HepG2 (cell line): ENCODE results near the gene SYCE3. TPM values are rescaled to one million over a fixed set of nuclear protein-coding genes. Genes with fewer than 3 reads are reported as not detected.

Source experiments
- CEBPB ChIP-seq: IDR thresholded peaks from 2 replicates; pipeline ENCODE4 v1.6.1; 2011; ENCODE audit warnings: low read depth, low read length, improper control_type of control experiment, borderline replicate concordance
- FOXK1 ChIP-seq: sonication (generic); formaldehyde crosslinking; IDR thresholded peaks from 2 replicates; pipeline ENCODE4 v1.4.0; 2020; ENCODE audit warnings: low read depth, missing genetic modification reagents, borderline replicate concordance
- GABPA ChIP-seq, 2 experiments: IDR thresholded peaks; 2 replicates each; pipeline ENCODE4 v1.6.1; 2011 to 2016; ENCODE audit warnings: low read depth in 2 of 2, low read length in 1 of 2, missing biosample characterization in 1 of 2, missing genetic modification characterization in 1 of 2
- KDM5B ChIP-seq: sonication (generic); formaldehyde crosslinking; IDR thresholded peaks from 2 replicates; pipeline ENCODE4 v1.4.0; 2020; ENCODE audit warnings: missing genetic modification reagents, mild to moderate bottlenecking, borderline replicate concordance
- RXRA ChIP-seq: sonication (generic); formaldehyde crosslinking; IDR thresholded peaks from 2 replicates; pipeline ENCODE4 v1.5.1; 2020; ENCODE audit warnings: missing genetic modification reagents
- SATB2 ChIP-seq: sonication (generic); formaldehyde crosslinking; IDR thresholded peaks from 2 replicates; pipeline ENCODE4 v1.5.0; 2020; ENCODE audit warnings: missing genetic modification reagents
- SMYD3 ChIP-seq: sonication (generic); formaldehyde crosslinking; IDR thresholded peaks from 2 replicates; pipeline ENCODE4 v1.8.1; 2023; ENCODE audit warnings: mild to moderate bottlenecking, missing genetic modification reagents
- SOX6 ChIP-seq, 2 experiments: fragments of 450-650 bp in 1 of 2; sonication (generic) in 1 of 2; formaldehyde crosslinking in 1 of 2; IDR thresholded peaks; 2 replicates each; pipeline versions ENCODE4 v1.4.0 to v1.6.1; 2017 to 2020; ENCODE audit warnings: antibody characterized with exemption in 1 of 2, mild to moderate bottlenecking in 1 of 2, missing genetic modification reagents in 1 of 2
- SP1 ChIP-seq, 2 experiments: fragments of 450-650 bp in 1 of 2; sonication (generic) in 1 of 2; formaldehyde crosslinking in 1 of 2; IDR thresholded peaks; 2 replicates each; pipeline versions ENCODE4 v1.4.0 to v1.6.1; 2016 to 2020; ENCODE audit warnings: missing genetic modification reagents in 1 of 2
- SUZ12 ChIP-seq: fragments of 150-350 bp; IDR thresholded peaks from 2 replicates; pipeline ENCODE4 v1.6.1; 2014; ENCODE audit warnings: low read depth, low read length
- TBL1XR1 ChIP-seq: fragments of 150-350 bp; IDR thresholded peaks from 2 replicates; pipeline ENCODE4 v1.6.1; 2014; ENCODE audit warnings: borderline replicate concordance, low read length; ENCODE audit not compliant: partially characterized antibody
- TERF1 ChIP-seq: sonication (generic); formaldehyde crosslinking; IDR thresholded peaks from 2 replicates; pipeline ENCODE4 v1.8.0; 2022; ENCODE audit warnings: mild to moderate bottlenecking, missing genetic modification reagents, moderate library complexity
- ZC3H13 ChIP-seq: sonication (generic); formaldehyde crosslinking; IDR thresholded peaks from 2 replicates; pipeline ENCODE4 v1.8.1; 2023; ENCODE audit warnings: mild to moderate bottlenecking, missing genetic modification reagents, moderate library complexity
- ZC3H4 ChIP-seq: sonication (generic); formaldehyde crosslinking; IDR thresholded peaks from 2 replicates; pipeline ENCODE4 v1.4.0; 2020; ENCODE audit warnings: missing genetic modification reagents, borderline replicate concordance
- ZKSCAN8 ChIP-seq: IDR thresholded peaks from 2 replicates; pipeline ENCODE4 v1.6.1; 2016; ENCODE audit warnings: borderline replicate concordance, missing genetic modification reagents, missing compliant biosample characterization
- ZNF143 ChIP-seq: sonication (generic); formaldehyde crosslinking; IDR thresholded peaks from 2 replicates; pipeline ENCODE4 v1.4.0; 2020; ENCODE audit warnings: missing genetic modification reagents
- ZNF549 ChIP-seq: sonication (generic); formaldehyde crosslinking; IDR thresholded peaks from 2 replicates; pipeline ENCODE4 v1.5.0; 2020; ENCODE audit warnings: missing genetic modification reagents
- ZNF572 ChIP-seq: sonication (generic); formaldehyde crosslinking; IDR thresholded peaks from 2 replicates; pipeline ENCODE4 v1.5.1; 2020; ENCODE audit warnings: mild to moderate bottlenecking, missing genetic modification reagents
- ZNF609 ChIP-seq: sonication (generic); formaldehyde crosslinking; IDR thresholded peaks from 2 replicates; pipeline ENCODE4 v1.4.0; 2020; ENCODE audit warnings: mild to moderate bottlenecking, missing genetic modification reagents, borderline replicate concordance
- ZNF713 ChIP-seq: sonication (generic); formaldehyde crosslinking; IDR thresholded peaks from 2 replicates; pipeline ENCODE4 v1.4.0; 2020; ENCODE audit warnings: mild to moderate bottlenecking, missing genetic modification reagents
- ZNF772 ChIP-seq: sonication (generic); formaldehyde crosslinking; IDR thresholded peaks from 2 replicates; pipeline ENCODE4 v1.5.0; 2020; ENCODE audit warnings: mild to moderate bottlenecking, missing genetic modification reagents
- polyA plus RNA-seq, 8 experiments: library from polyadenylated mRNA; depleted of rRNA in 3 of 8; stranded (reverse) in 7 of 8; unstranded in 1 of 8; fragments of >200 nt; fragmentation: Illumina TruSeq in 4 of 8; extraction: Trizol in 4 of 8; gene quantifications; 2 replicates each; pipeline versions ENCODE4 v1.2.1 to v1.2.3, GENCODE V29; 2011 to 2016; ENCODE audit warnings: low read depth in 4 of 8, missing spikeins in 1 of 8, mixed read lengths in 1 of 8; ENCODE audit not compliant: insufficient read depth in 1 of 8
- total RNA-seq, 5 experiments: library from RNA; depleted of rRNA; stranded (reverse); fragments of >200 nt; fragmentation: Illumina TruSeq; extraction: Trizol; gene quantifications; 2 replicates each; pipeline ENCODE4 v1.2.3, GENCODE V29; 2016; ENCODE audit warnings: low read depth in 1 of 5
- TF ChIP-seq, protein P1 (sequence below): sonication (generic); formaldehyde crosslinking; IDR thresholded peaks from 2 replicates; pipeline ENCODE4 v1.4.0; 2020; ENCODE audit warnings: missing genetic modification reagents

The SYCE3 gene
- total and polyA plus RNA-seq, 2 of the 13 experiments (the other 11 are each of a cell fraction or from before 2014, with no cell fraction given), result not detected

DNA sequence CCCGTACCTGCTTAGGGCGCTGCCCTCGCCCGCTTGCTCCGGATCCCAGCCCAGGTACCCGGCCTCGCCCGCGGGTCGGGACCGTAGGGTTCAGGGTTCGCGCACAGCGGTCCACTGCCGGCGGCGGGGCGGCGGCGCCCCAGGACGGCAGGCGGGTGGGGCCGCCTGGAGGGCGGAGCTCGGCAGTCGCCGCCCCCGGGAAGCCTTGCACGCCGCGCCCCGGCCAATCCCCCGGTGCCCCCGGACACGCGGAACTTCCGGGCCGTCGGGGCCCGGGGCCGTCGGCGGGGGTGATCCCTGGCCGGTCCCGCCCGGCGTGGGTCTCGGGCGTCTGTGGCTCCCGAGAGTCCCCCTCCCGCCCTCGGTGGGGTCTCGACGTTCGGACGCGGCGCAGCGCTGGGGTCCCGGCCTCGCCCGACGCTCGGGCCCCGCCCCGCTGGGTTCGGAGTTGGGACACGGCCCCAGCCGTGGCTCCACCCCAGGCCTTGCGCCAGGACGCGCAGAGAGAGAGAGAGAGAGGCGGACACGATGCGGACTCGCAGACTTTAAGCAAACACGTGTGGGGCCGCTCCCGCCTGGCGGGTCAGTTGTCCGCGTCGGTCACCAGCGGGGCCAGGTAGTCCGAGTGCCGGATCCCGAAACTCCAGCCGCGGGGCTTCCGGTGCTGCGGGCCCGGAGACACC is 32.7 kb downstream of the SYCE3 start, which contains the start of gene TYMP (continued):
- TF ChIP-seq, protein P1, sequence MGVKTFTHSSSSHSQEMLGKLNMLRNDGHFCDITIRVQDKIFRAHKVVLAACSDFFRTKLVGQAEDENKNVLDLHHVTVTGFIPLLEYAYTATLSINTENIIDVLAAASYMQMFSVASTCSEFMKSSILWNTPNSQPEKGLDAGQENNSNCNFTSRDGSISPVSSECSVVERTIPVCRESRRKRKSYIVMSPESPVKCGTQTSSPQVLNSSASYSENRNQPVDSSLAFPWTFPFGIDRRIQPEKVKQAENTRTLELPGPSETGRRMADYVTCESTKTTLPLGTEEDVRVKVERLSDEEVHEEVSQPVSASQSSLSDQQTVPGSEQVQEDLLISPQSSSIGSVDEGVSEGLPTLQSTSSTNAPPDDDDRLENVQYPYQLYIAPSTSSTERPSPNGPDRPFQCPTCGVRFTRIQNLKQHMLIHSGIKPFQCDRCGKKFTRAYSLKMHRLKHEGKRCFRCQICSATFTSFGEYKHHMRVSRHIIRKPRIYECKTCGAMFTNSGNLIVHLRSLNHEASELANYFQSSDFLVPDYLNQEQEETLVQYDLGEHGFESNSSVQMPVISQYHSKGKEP, result no peak
- TF ChIP-seq ZKSCAN8 (CRISPR knock-in tag) (0 out of 2 replicates have a peak, but pooled peaks have one; percentile 70), SMYD3 (no peak), ZNF549 (no peak), FOXK1 (CRISPR knock-in tag) (peak; percentile 21; the same call in 1 of the 2 replicates), ZNF772 (CRISPR knock-in tag) (no peak), ZC3H4 (CRISPR knock-in tag) (peak; percentile 60; the same call in 1 of the 2 replicates), ZNF572 (no peak), ZNF713 (CRISPR knock-in tag) (no peak), SUZ12 (no peak), ZNF609 (CRISPR knock-in tag) (no peak; the same call in 1 of the 2 replicates), ZC3H13 (CRISPR knock-in tag) (peak; percentile 80; the same call in 1 of the 2 replicates), TERF1 (CRISPR knock-in tag) (no peak), RXRA (peak; percentile 75), GABPA (IDR thresholded peaks at IDR 0.05; ENCODE audit: low read depth, low read length) (no peak), GABPA (CRISPR knock-in tag; IDR thresholded peaks at IDR 0.05; ENCODE audit: low read depth) (no peak; the same call in 1 of the 2 replicates), TBL1XR1 (no peak), ZNF143 (CRISPR knock-in tag) (no peak), SATB2 (CRISPR knock-in tag) (no peak), KDM5B (CRISPR knock-in tag) (no peak; the same call in none of the 2 replicates), SOX6 (IDR thresholded peaks at IDR 0.05) (no peak), SOX6 (CRISPR knock-in tag; IDR thresholded peaks at IDR 0.05) (peak; percentile 63; the same call in 1 of the 2 replicates), CEBPB (peak; percentile 31; the same call in 1 of the 2 replicates), SP1 (IDR thresholded peaks at IDR 0.05) (no peak), SP1 (CRISPR knock-in tag; IDR thresholded peaks at IDR 0.05) (peak; percentile 55; the same call in 1 of the 2 replicates)
